Measurements from ENCODE around the gene PLEKHO1.

DNA sequence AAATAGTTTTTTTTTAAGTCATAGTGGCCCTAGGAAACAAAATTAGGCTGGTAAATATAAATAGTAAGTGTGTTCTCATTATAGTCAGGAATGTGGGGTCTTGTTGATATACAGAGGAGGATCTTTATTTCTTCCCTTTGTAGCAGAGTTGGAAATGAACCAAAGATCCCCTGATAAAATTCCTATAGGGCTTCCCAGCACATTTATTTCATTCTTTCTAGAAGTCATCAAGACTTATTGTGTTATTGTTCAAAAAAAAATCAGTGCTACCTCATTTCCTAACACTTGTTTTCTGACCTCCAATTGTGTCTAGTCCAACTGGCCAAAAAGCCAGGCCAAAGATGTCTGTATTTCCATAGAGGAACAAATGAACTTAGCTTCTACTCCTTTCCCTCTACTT lies 7.6 kb upstream of the PLEKHO1 start:
- TF ChIP-seq, protein P1, sequence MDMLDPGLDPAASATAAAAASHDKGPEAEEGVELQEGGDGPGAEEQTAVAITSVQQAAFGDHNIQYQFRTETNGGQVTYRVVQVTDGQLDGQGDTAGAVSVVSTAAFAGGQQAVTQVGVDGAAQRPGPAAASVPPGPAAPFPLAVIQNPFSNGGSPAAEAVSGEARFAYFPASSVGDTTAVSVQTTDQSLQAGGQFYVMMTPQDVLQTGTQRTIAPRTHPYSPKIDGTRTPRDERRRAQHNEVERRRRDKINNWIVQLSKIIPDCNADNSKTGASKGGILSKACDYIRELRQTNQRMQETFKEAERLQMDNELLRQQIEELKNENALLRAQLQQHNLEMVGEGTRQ (CRISPR knock-in tag; IDR thresholded peaks at IDR 0.05): no peak
- no peak for TF ChIP-seq ATF3 (CRISPR knock-in tag; conservative IDR thresholded peaks at IDR 0.05)
- no peak for TF ChIP-seq TCF7 (CRISPR knock-in tag; IDR thresholded peaks at IDR 0.05; ENCODE audit: low read depth)
- TF ChIP-seq, protein P2, sequence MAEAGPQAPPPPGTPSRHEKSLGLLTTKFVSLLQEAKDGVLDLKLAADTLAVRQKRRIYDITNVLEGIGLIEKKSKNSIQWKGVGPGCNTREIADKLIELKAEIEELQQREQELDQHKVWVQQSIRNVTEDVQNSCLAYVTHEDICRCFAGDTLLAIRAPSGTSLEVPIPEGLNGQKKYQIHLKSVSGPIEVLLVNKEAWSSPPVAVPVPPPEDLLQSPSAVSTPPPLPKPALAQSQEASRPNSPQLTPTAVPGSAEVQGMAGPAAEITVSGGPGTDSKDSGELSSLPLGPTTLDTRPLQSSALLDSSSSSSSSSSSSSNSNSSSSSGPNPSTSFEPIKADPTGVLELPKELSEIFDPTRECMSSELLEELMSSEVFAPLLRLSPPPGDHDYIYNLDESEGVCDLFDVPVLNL (CRISPR knock-in tag; IDR thresholded peaks at IDR 0.05; ENCODE audit: borderline replicate concordance, low read depth): no peak
